NCI-H2227 treated with DMSO at 0.1 percent for 48 hours (cell line): Measurements from ENCODE around the gene C19orf25.
"Not testable (repeated sequence)": the region's sequence is repeated elsewhere in the genome, so short reads cannot be mapped to it uniquely, and the experiment has no call there.

Experiments
- DNase-seq: peaks from one replicate; lab custom pipeline; 2025; lab: John Stamatoyannopoulos, UW

Gene C19orf25

GRCh38 chr19:1512671-1513498 lies 33.9 kb upstream of the C19orf25 start, which contains the start of gene ADAMTSL5:
TSS of gene ADAMTSL5 (minus strand) at chr19:1513019. CDS start at chr19:1510943, 2,076 bp downstream.
- no peak for DNase-seq

GRCh38 chr19:1511318-1512317 lies 32.6 kb upstream of the C19orf25 start:
- DNase-seq, result no peak

GRCh38 chr19:1510807-1511206 lies 31.8 kb upstream of the C19orf25 start:
- no peak for DNase-seq

GRCh38 chr19:1510442-1510806 lies 31.4 kb upstream of the C19orf25 start:
- no peak for DNase-seq

- DNase-seq, result no peak
Observed at GRCh38 chr19:1509602-1510441, 30.8 kb upstream of the C19orf25 start.

GRCh38 chr19:1508507-1508856 lies 29.5 kb upstream of the C19orf25 start:
- no peak for DNase-seq

- DNase-seq, result peak; percentile 78
Observed at GRCh38 chr19:1507763-1508506, 28.9 kb upstream of the C19orf25 start.

GRCh38 chr19:1507192-1507660 lies 28.2 kb upstream of the C19orf25 start:
- no peak for DNase-seq

- no peak for DNase-seq
Observed at GRCh38 chr19:1505991-1506881, 27.2 kb upstream of the C19orf25 start.

GRCh38 chr19:1505012-1505411 lies 26.0 kb upstream of the C19orf25 start:
- no peak for DNase-seq

GRCh38 chr19:1503925-1504773 lies 25.1 kb upstream of the C19orf25 start:
- DNase-seq, result no peak

GRCh38 chr19:1503089-1503924 lies 24.3 kb upstream of the C19orf25 start:
- no peak for DNase-seq

- no peak for DNase-seq
Observed at GRCh38 chr19:1502433-1503088, 23.5 kb upstream of the C19orf25 start.

- no peak for DNase-seq
Observed at GRCh38 chr19:1501200-1501595, 22.2 kb upstream of the C19orf25 start.

- not testable (repeated sequence) for DNase-seq
Observed at GRCh38 chr19:1499231-1499630, 20.2 kb upstream of the C19orf25 start.

- DNase-seq, result no peak
Observed at GRCh38 chr19:1497578-1498235, 18.7 kb upstream of the C19orf25 start.
